Measurements from ENCODE around the gene ADGRF5.

GRCh38 chr6:46961711-46962110 lies 40.0 kb upstream of the ADGRF5 start:
- TF ChIP-seq POLR2A (IDR thresholded peaks at IDR 0.05; ENCODE audit: low read depth, low read length): no peak
- no peak for TF ChIP-seq POLR2AphosphoS5 (IDR thresholded peaks at IDR 0.05; ENCODE audit: low read depth, low read length)
- TF ChIP-seq TAF1 (IDR thresholded peaks at IDR 0.05; ENCODE audit: low read depth, low read length): no peak
